H9 (cell line): ENCODE results near the gene CFAP161. TPM values are rescaled to one million over a fixed set of nuclear protein-coding genes. Genes with fewer than 3 reads are reported as not detected.

Experiments
- DNase-seq: peaks from one replicate; pipeline ENCODE4 v3.0.0-alpha.2; 2017
- H2AFZ ChIP-seq: one replicate; pipeline ENCODE4 v1.6.1; 2013; ENCODE audit warnings: mild to moderate bottlenecking, low read length, control low read depth, moderate library complexity
- H2AK5ac ChIP-seq: 2 replicates; pipeline ENCODE4 v1.6.1; 2013; ENCODE audit warnings: low read length, control low read depth, mixed read lengths; ENCODE audit not compliant: insufficient read length
- H2BK120ac ChIP-seq: one replicate; pipeline ENCODE4 v1.6.1; 2013; ENCODE audit warnings: low read depth, mild to moderate bottlenecking, low read length, control low read depth, inconsistent platforms; ENCODE audit not compliant: poor library complexity, severe bottlenecking
- H2BK12ac ChIP-seq: 2 replicates; pipeline ENCODE4 v1.6.1; 2013; ENCODE audit warnings: low read length, control low read depth, mixed read lengths, low read depth; ENCODE audit not compliant: insufficient read length
- H2BK15ac ChIP-seq: 2 replicates; pipeline ENCODE4 v1.6.1; 2013; ENCODE audit warnings: low read depth, low read length, control low read depth
- H2BK20ac ChIP-seq: one replicate; pipeline ENCODE4 v1.6.1; 2013; ENCODE audit warnings: low read depth, mild to moderate bottlenecking, low read length, control low read depth, inconsistent platforms; ENCODE audit not compliant: poor library complexity, severe bottlenecking
- H2BK5ac ChIP-seq: 2 replicates; pipeline ENCODE4 v1.6.1; 2013; ENCODE audit warnings: low read length, control low read depth, mixed read lengths; ENCODE audit not compliant: insufficient read length
- H3K14ac ChIP-seq: 2 replicates; pipeline ENCODE4 v1.6.1; 2013; ENCODE audit warnings: low read length, control low read depth; ENCODE audit not compliant: insufficient read depth
- H3K18ac ChIP-seq: 2 replicates; pipeline ENCODE4 v1.6.1; 2013; ENCODE audit warnings: low read depth, mild to moderate bottlenecking, mixed read lengths, low read length, control low read depth; ENCODE audit not compliant: insufficient read length
- H3K23ac ChIP-seq: 2 replicates; pipeline ENCODE4 v1.6.1; 2013; ENCODE audit warnings: low read length, control low read depth, mixed read lengths, low read depth; ENCODE audit not compliant: insufficient read length
- H3K23me2 ChIP-seq: 2 replicates; pipeline ENCODE4 v1.6.1; 2013; ENCODE audit warnings: low read depth, mild to moderate bottlenecking, mixed read lengths, low read length, control low read depth; ENCODE audit not compliant: insufficient read length, poor library complexity, severe bottlenecking
- H3K27ac ChIP-seq: 2 replicates; pipeline ENCODE4 v1.5.1; 2013; ENCODE audit warnings: low read length, control low read depth, mixed read lengths, low read depth; ENCODE audit not compliant: insufficient read length
- H3K27me3 ChIP-seq: 2 replicates; pipeline ENCODE4 v1.6.1; 2013; ENCODE audit warnings: low read length, control low read depth, inconsistent platforms; ENCODE audit not compliant: insufficient read depth
- H3K4ac ChIP-seq: 2 replicates; pipeline ENCODE4 v1.6.1; 2013; ENCODE audit warnings: low read depth, mild to moderate bottlenecking, control low read depth, inconsistent platforms, low read length, moderate library complexity
- H3K4me1 ChIP-seq: 2 replicates; pipeline ENCODE4 v1.6.1; 2013; ENCODE audit warnings: low read length, control low read depth, inconsistent platforms; ENCODE audit not compliant: insufficient read depth
- H3K4me2 ChIP-seq: 2 replicates; pipeline ENCODE4 v1.6.1; 2013; ENCODE audit warnings: low read length, control low read depth, mixed read lengths; ENCODE audit not compliant: insufficient read length, insufficient read depth
- H3K56ac ChIP-seq: 2 replicates; pipeline ENCODE4 v1.6.1; 2013; ENCODE audit warnings: low read depth, mild to moderate bottlenecking, mixed read lengths, low read length, control low read depth; ENCODE audit not compliant: insufficient read length
- H3K79me1 ChIP-seq: 2 replicates; pipeline ENCODE4 v1.6.1; 2013; ENCODE audit warnings: low read depth, mild to moderate bottlenecking, moderate library complexity, low read length, control low read depth, inconsistent platforms; ENCODE audit not compliant: insufficient read depth, poor library complexity, severe bottlenecking
- H3K79me2 ChIP-seq: 2 replicates; pipeline ENCODE4 v1.6.1; 2013; ENCODE audit warnings: low read length, control low read depth, inconsistent platforms; ENCODE audit not compliant: insufficient read depth
- H3K9ac ChIP-seq: 2 replicates; pipeline ENCODE4 v1.6.1; 2013; ENCODE audit warnings: low read length, control low read depth, mixed read lengths; ENCODE audit not compliant: insufficient read length; ENCODE audit errors: extremely low read depth
- H3K9me3 ChIP-seq: one replicate; pipeline ENCODE4 v1.6.1; 2013; ENCODE audit warnings: low read depth, low read length, inconsistent platforms; ENCODE audit not compliant: control insufficient read depth
- H3T11ph ChIP-seq: one replicate; pipeline ENCODE4 v1.6.1; 2013; ENCODE audit warnings: mild to moderate bottlenecking, low read length, control low read depth, inconsistent platforms
- H4K20me1 ChIP-seq: one replicate; pipeline ENCODE4 v1.6.1; 2013; ENCODE audit not compliant: control insufficient read depth, insufficient read length, insufficient read depth
- H4K5ac ChIP-seq: 2 replicates; pipeline ENCODE4 v1.6.1; 2013; ENCODE audit warnings: low read depth, mild to moderate bottlenecking, mixed read lengths, low read length, control low read depth; ENCODE audit not compliant: insufficient read length
- H4K8ac ChIP-seq: replicated peaks from 2 replicates; pipeline ENCODE4 v1.6.1; 2013; ENCODE audit warnings: low read length, control low read depth, mixed read lengths, low read depth; ENCODE audit not compliant: insufficient read length
- H4K91ac ChIP-seq: 2 replicates; pipeline ENCODE4 v1.6.1; 2013; ENCODE audit warnings: low read depth, mild to moderate bottlenecking, moderate library complexity, mixed read lengths, low read length, control low read depth; ENCODE audit not compliant: insufficient read length
- H3K27ac Mint-ChIP-seq, 3 experiments: 2 replicates in 2 of 3; 3 replicates in 1 of 3; pipeline ENCODE4 v1.8.0; 2020 to 2021; ENCODE audit warnings: mixed read lengths in 3 of 3, mild to moderate bottlenecking in 1 of 3, moderate library complexity in 1 of 3
- H3K27me3 Mint-ChIP-seq: 2 replicates; pipeline ENCODE4 v1.8.0; 2021; ENCODE audit warnings: low read depth, mild to moderate bottlenecking, moderate library complexity, mixed read lengths
- H3K36me3 Mint-ChIP-seq, 3 experiments: 2 replicates in 2 of 3; 3 replicates in 1 of 3; pipeline ENCODE4 v1.8.0; 2020 to 2021; ENCODE audit warnings: low read depth in 3 of 3, mixed read lengths in 3 of 3; ENCODE audit not compliant: insufficient read depth in 1 of 3
- H3K4me1 Mint-ChIP-seq, 2 experiments: 2 replicates each; pipeline ENCODE4 v1.8.0; 2020; ENCODE audit warnings: mixed read lengths in 2 of 2
- H3K4me3 Mint-ChIP-seq, 2 experiments: 2 replicates in 1 of 2; 3 replicates in 1 of 2; pipeline ENCODE4 v1.8.0; 2020 to 2021; ENCODE audit warnings: mild to moderate bottlenecking in 2 of 2, mixed read lengths in 2 of 2, moderate library complexity in 1 of 2
- H3K9me3 Mint-ChIP-seq, 2 experiments: 2 replicates in 1 of 2; 3 replicates in 1 of 2; pipeline ENCODE4 v1.8.0; 2020; ENCODE audit warnings: mild to moderate bottlenecking in 2 of 2, mixed read lengths in 2 of 2, moderate library complexity in 1 of 2
- CTCF ChIP-seq: fragments of 200-600 bp; sonication (generic); conservative IDR thresholded peaks from 3 replicates; pipeline ENCODE4 v1.8.0; 2021; ENCODE audit warnings: antibody characterized with exemption, mild to moderate bottlenecking
- WGBS: extraction: QIAGEN DNeasy Blood & Tissue Kit; methylation state at CpG from one replicate; pipeline ENCODE4 v1.1.7; 2013; ENCODE audit warnings: missing lambda C conversion rate, low lambda C conversion rate, mixed read lengths; ENCODE audit not compliant: insufficient read length; ENCODE audit errors: extremely low coverage; 5-methylcytosine and 5-hydroxymethylcytosine counted together
- total RNA-seq: library from RNA; stranded (reverse); gene quantifications from 2 replicates; pipeline ENCODE4 v1.2.1, GENCODE V29; 2021

CFAP161 gene
- total RNA-seq, 1 experiment from 2014 or later = 0.24 TPM

DNA sequence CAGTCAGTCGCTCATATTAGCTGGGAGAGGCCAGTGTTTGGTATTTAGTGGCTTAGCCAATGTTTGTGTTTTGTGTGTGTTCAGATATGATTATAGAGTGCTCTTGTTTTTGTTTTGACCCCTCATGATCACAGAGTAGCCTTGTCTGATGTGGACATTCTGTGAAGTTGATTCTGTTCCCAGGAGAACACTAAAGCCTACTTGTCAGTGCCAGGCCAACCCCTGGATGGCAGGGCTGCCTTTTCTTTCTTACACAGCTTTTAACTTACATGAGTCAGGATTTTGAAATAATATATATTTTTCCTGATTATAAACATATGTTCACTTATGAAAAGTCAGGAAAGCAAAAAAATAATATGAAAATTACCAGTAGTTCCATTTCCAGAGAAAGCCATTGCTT, 11.9 kb downstream of the CFAP161 start:
- TF ChIP-seq CTCF = no peak
- Mint-ChIP-seq H3K4me1 (no peaks in the 10 kb centered on the region), H3K4me3 (no peak overlapping the region), H3K27ac (no peak overlapping the region), H3K27me3 (no peaks in the 10 kb centered on the region; the same call in none of the 2 replicates), H3K36me3 (no peaks in the 10 kb centered on the region), H3K9me3 (no peaks in the 10 kb centered on the region; a peak in 1 of 5 replicates)
- H3K4me1 ChIP-seq = no peaks in the 10 kb centered on the region
- H4K8ac ChIP-seq = no peak overlapping the region
- no peaks in the 10 kb centered on the region for H3K79me1 ChIP-seq
- no peak overlapping the region for H4K5ac ChIP-seq
- H3K4ac ChIP-seq = no peak overlapping the region
- no peak overlapping the region for H3K14ac ChIP-seq
- H3K23me2 ChIP-seq = no peaks in the 10 kb centered on the region
- H3T11ph ChIP-seq = no peak overlapping the region
- no peak overlapping the region for H2BK5ac ChIP-seq
- H3K9me3 ChIP-seq = no peaks in the 10 kb centered on the region
- no peak overlapping the region for H3K9ac ChIP-seq
- no peak overlapping the region for H3K23ac ChIP-seq
- H2AK5ac ChIP-seq = no peak overlapping the region
- no peak overlapping the region for H2BK15ac ChIP-seq
- no peak overlapping the region for H3K4me2 ChIP-seq
- H4K20me1 ChIP-seq = no peaks in the 10 kb centered on the region
- no peak overlapping the region for H3K56ac ChIP-seq
- no peak overlapping the region for H2BK20ac ChIP-seq
- H2AFZ ChIP-seq = no peak overlapping the region
- no peak overlapping the region for H3K18ac ChIP-seq
- no peak overlapping the region for H4K91ac ChIP-seq
- H2BK120ac ChIP-seq = no peak overlapping the region
- H2BK12ac ChIP-seq = no peak overlapping the region
- no peak for DNase-seq
- WGBS = no CpG with 5 or more reads among the region's 1 CpG
- H3K27me3 ChIP-seq = no peaks in the 10 kb centered on the region
- no peak overlapping the region for H3K27ac ChIP-seq
- H3K79me2 ChIP-seq = no peaks in the 10 kb centered on the region
